Left renal pelvis (tissue), 4 donors: Measurements from ENCODE around the gene TMEM91. TPM values are rescaled to one million over a fixed set of nuclear protein-coding genes. Genes with fewer than 3 reads are reported as not detected.

ENCODE experiments used
- DNase-seq, 4 donors: peaks; one replicate each; pipeline ENCODE4 v3.0.0-alpha.2; 2013; ENCODE audit warnings: low read depth in 4 of 4, low spot score in 3 of 4
- polyA plus RNA-seq, 4 donors: library from polyadenylated mRNA; unstranded; fragments of 120-200 nt; gene quantifications; one replicate each; pipeline ENCODE4 v1.2.1, GENCODE V29; 2013; ENCODE audit not compliant: insufficient read length in 4 of 4

TMEM91 gene
- polyA plus RNA-seq, 4 donors = 6.5 to 27.9 (median 12.8) TPM

- DNase-seq = no peak
These were observed 51.5 kb downstream of the TMEM91 start for GRCh38 chr19:41427647-41428480.

GRCh38 chr19:41428481-41428859 lies 52.1 kb downstream of the TMEM91 start:
- DNase-seq = no peak

GRCh38 chr19:41430922-41431321 lies 54.6 kb downstream of the TMEM91 start:
- no peak for DNase-seq

DNA sequence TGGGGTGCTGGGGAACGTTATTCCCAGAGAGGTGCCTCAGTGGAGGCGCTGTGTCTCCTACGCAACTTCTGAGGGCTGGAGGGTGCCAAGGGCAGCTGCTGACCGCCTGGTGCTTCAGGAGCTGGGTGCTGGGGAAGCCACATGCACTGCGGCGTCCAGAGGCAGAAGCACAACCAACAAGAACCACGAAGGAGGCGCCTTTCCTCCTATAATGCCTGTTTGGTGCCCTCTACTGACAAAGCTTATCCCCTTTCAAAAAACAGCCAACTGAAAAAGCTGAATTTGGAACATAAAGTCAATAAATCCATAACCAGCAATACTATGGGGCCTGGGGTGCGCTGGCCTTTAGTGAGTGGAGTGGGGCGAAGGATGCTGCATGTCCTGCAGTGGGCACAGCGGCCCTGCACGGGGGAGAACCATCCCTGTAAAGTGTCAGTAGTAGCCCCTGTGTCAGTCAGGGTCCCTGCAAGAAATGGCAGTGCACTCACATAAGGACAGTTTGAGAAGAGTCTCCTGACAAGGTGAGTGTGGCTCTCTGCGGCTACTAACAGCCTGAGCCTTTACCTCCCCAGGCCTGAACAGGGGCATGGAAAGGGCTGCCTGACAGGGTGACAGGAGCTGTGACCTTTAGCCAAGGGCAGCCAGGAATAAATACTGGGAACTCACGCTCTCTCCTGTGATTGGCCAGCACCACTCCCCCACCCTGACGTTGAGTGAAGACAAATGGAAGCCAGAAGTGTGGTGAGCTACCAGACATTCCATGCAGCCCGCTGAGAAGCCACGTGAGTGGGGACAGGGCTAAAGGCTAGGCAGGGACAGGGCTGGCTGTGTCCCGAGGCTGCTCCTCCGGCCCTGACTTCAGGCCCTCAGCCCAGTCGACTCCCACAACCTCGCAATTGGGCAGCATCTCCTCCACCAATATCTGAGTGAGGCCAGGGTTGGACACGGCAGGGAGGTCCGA lies 55.4 kb downstream of the TMEM91 start:
- DNase-seq = no peak

- no peak for DNase-seq
These were observed 56.8 kb downstream of the TMEM91 start for GRCh38 chr19:41433171-41433570.

Other genes starting within 250 kb of the TMEM91 start
- under 1 TPM; 0.25 to 0.76 (median 0.46) TPM for gene CYP2S1, start 183.3 kb upstream of the TMEM91 start, polyA plus RNA-seq
- 10 to 100 TPM; 30.0 to 55.5 (median 35.7) TPM for gene AXL, start 157.3 kb upstream of the TMEM91 start, polyA plus RNA-seq
- gene HNRNPUL1, start 112.2 kb upstream of the TMEM91 start, polyA plus RNA-seq = 100 to 1,000 TPM; 188 to 209 (median 204) TPM
- 10 to 100 TPM; 30.6 to 35.1 (median 33.3) TPM for gene CCDC97, start 66.4 kb upstream of the TMEM91 start, polyA plus RNA-seq
- gene TGFB1, start 22.6 kb upstream of the TMEM91 start, polyA plus RNA-seq = 10 to 100 TPM; 24.8 to 38.0 (median 32.2) TPM
- gene B9D2, start 12.4 kb upstream of the TMEM91 start, polyA plus RNA-seq = 10 to 100 TPM in 1 of 4 donors, 1 to 10 TPM in 3; 4.7 to 11.0 (median 7.0) TPM
- 10 to 100 TPM in 3 of 4 donors, 1 to 10 TPM in 1; 8.3 to 20.2 (median 14.2) TPM for gene EXOSC5, start 20.8 kb downstream of the TMEM91 start, polyA plus RNA-seq
- gene BCKDHA, start 21.3 kb downstream of the TMEM91 start, polyA plus RNA-seq = 10 to 100 TPM; 17.8 to 46.3 (median 30.7) TPM
- gene B3GNT8, start 50.8 kb downstream of the TMEM91 start, polyA plus RNA-seq = 1 to 10 TPM; 2.6 to 5.7 (median 3.5) TPM
- 10 to 100 TPM; 37.2 to 65.0 (median 54.2) TPM for gene DMAC2, start 63.4 kb downstream of the TMEM91 start, polyA plus RNA-seq
- gene ERICH4, start 66.6 kb downstream of the TMEM91 start, polyA plus RNA-seq = 1 to 10 TPM in 3 of 4 donors, under 1 TPM in 1; 0.14 to 5.2 (median 3.4) TPM
- 1 to 10 TPM in 3 of 4 donors, under 1 TPM in 1; 0.87 to 2.5 (median 1.3) TPM for gene CEACAM21, start 199.6 kb downstream of the TMEM91 start, polyA plus RNA-seq